Measurements from ENCODE around the gene NUTM2G. TPM values are rescaled to one million over a fixed set of nuclear protein-coding genes. Genes with fewer than 3 reads are reported as not detected.

NUTM2G gene
- polyA plus RNA-seq, 2 of the 4 experiments (the other 2 are of a cell fraction), result not detected

DNA sequence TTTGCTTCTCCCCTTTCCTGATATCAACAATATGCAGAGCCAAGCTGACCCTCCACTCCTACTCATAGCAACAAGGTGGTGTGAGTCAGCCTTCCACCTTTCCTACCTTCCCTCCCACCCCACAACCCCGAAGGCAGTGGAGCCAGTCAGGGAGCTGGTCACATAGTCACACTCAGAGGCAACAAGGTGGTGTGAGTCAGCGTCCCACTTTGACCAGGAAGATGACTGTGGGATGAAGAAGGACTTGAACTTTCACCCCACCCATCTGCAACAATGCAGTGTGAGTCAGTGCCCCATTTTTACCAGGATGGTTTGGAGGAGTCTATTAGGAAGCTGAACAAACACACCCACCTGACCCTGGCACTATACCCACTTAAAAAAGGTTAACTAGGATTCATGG lies 44.2 kb upstream of the NUTM2G start:
- Histone ChIP-seq H3K9me3 (no peaks in the 10 kb centered on the region), H3K4me2 (peak overlapping the region; percentile 33), H3K4me3 (no peak overlapping the region), H3K4me1 (peaks cover 11% of the 10 kb centered on the region; the same call in 1 of the 3 replicates), H3K27ac (no peak overlapping the region)
- FAIRE-seq (peak; percentile 61), DNase-seq (ENCODE audit: low read depth in 1 of 2, low spot score in 1 of 2) (peak; percentile 41 to 45), ATAC-seq (peak; percentile 54 to 76; a peak in 4 of 6 replicates)
- POLR2A ChIA-PET, result no interaction called here
- CTCF ChIA-PET, result interaction anchor here (0.6 to 1.4 kb wide), 4 partner anchors 10 to 846 kb away, joined by 3 to 5 read pairs (median 4); no protein-coding TSS in a partner anchor
- 10% methylated on average over 2 of the region's 2 CpGs for WGBS (ENCODE audit: missing lambda C conversion rate)
- TF ChIP-seq EHMT2 (IDR thresholded peaks at IDR 0.05; ENCODE audit: low read depth) (no peak), RNF2 (IDR thresholded peaks at IDR 0.05; ENCODE audit: borderline replicate concordance, low read depth) (no peak), FOSL2 (IDR thresholded peaks at IDR 0.05) (peak; percentile 1; the same call in 1 of the 2 replicates), FOSL2 (CRISPR knock-in tag; IDR thresholded peaks at IDR 0.05) (no peak; the same call in 1 of the 2 replicates)
- TF ChIP-seq, protein P1, sequence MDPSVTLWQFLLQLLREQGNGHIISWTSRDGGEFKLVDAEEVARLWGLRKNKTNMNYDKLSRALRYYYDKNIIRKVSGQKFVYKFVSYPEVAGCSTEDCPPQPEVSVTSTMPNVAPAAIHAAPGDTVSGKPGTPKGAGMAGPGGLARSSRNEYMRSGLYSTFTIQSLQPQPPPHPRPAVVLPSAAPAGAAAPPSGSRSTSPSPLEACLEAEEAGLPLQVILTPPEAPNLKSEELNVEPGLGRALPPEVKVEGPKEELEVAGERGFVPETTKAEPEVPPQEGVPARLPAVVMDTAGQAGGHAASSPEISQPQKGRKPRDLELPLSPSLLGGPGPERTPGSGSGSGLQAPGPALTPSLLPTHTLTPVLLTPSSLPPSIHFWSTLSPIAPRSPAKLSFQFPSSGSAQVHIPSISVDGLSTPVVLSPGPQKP (IDR thresholded peaks at IDR 0.05; ENCODE audit: low read depth, low read length), result no peak

DNA sequence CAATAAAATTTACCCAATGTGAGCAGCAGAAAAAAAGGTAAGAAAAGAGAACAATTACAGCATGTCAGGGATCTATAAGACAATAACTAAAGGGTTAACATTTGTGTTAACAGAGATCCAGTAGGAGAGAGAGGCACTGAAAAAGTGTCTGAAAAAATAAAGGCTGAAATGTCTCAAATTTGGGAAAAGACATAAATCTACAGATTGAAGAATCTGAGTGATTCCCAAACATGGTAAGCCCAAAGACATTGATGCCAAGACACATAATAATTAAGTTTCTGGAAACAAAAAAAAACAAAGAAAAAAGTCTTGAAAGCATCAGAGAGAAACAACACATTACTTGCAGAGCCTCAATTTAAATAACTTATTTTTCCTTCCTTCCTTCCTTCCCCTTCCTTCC lies 43.2 kb upstream of the NUTM2G start:
- Histone ChIP-seq H3K9me3 (no peaks in the 10 kb centered on the region), H3K27ac (no peak overlapping the region), H3K4me2 (no peak overlapping the region), H3K4me1 (peaks cover 11% of the 10 kb centered on the region; the same call in 1 of the 3 replicates), H3K4me3 (no peak overlapping the region)
- FAIRE-seq (no peak), DNase-seq (ENCODE audit: low read depth in 1 of 2, low spot score in 1 of 2) (no peak), ATAC-seq (no peak)
- ChIA-PET POLR2A (no interaction called here), CTCF (interaction anchor here (0.7 to 1.1 kb wide), 2 partner anchors 28 to 557 kb away, joined by 3 read pairs; no protein-coding TSS in a partner anchor)
- TF ChIP-seq, protein P2, sequence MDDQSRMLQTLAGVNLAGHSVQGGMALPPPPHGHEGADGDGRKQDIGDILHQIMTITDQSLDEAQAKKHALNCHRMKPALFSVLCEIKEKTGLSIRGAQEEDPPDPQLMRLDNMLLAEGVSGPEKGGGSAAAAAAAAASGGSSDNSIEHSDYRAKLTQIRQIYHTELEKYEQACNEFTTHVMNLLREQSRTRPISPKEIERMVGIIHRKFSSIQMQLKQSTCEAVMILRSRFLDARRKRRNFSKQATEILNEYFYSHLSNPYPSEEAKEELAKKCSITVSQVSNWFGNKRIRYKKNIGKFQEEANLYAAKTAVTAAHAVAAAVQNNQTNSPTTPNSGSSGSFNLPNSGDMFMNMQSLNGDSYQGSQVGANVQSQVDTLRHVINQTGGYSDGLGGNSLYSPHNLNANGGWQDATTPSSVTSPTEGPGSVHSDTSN (IDR thresholded peaks at IDR 0.05), result no peak
- TF ChIP-seq, protein P3, sequence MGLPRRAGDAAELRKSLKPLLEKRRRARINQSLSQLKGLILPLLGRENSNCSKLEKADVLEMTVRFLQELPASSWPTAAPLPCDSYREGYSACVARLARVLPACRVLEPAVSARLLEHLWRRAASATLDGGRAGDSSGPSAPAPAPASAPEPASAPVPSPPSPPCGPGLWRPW (IDR thresholded peaks at IDR 0.05), result no peak
- TF ChIP-seq, protein P4, sequence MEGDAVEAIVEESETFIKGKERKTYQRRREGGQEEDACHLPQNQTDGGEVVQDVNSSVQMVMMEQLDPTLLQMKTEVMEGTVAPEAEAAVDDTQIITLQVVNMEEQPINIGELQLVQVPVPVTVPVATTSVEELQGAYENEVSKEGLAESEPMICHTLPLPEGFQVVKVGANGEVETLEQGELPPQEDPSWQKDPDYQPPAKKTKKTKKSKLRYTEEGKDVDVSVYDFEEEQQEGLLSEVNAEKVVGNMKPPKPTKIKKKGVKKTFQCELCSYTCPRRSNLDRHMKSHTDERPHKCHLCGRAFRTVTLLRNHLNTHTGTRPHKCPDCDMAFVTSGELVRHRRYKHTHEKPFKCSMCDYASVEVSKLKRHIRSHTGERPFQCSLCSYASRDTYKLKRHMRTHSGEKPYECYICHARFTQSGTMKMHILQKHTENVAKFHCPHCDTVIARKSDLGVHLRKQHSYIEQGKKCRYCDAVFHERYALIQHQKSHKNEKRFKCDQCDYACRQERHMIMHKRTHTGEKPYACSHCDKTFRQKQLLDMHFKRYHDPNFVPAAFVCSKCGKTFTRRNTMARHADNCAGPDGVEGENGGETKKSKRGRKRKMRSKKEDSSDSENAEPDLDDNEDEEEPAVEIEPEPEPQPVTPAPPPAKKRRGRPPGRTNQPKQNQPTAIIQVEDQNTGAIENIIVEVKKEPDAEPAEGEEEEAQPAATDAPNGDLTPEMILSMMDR (IDR thresholded peaks at IDR 0.05), result no peak
- TF ChIP-seq FOSB (CRISPR knock-in tag; IDR thresholded peaks at IDR 0.05) (no peak), HDAC2 (IDR thresholded peaks at IDR 0.05) (no peak), SREBF2 (IDR thresholded peaks at IDR 0.05) (no peak), RFX5 (IDR thresholded peaks at IDR 0.05) (no peak)
- TF ChIP-seq, protein P5, sequence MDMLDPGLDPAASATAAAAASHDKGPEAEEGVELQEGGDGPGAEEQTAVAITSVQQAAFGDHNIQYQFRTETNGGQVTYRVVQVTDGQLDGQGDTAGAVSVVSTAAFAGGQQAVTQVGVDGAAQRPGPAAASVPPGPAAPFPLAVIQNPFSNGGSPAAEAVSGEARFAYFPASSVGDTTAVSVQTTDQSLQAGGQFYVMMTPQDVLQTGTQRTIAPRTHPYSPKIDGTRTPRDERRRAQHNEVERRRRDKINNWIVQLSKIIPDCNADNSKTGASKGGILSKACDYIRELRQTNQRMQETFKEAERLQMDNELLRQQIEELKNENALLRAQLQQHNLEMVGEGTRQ (IDR thresholded peaks at IDR 0.05), result no peak

DNA sequence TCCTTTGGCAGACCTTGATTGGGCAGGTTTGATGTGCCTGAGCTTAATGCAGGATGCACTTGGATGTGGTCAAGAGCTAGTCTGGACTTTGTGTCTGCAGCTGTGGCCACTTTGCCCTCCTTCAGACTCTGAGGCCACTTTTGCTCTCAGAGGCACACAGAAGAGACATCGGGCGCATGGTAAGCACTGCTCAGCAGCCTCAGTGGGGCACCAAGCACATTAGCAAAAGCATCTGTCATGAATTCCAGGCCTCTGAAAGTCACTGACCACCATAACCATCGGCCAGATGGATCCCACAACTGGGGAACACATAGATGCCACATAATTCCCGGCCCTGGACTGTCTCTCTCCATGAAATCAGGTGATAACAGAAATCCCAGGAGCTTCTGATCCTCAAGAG lies 40.1 kb upstream of the NUTM2G start:
- WGBS (ENCODE audit: missing lambda C conversion rate), result 97% methylated on average over 4 of the region's 4 CpGs
- CTCF ChIA-PET, result no interaction called here
- no peak overlapping the region for H3K4me3 ChIP-seq

DNA sequence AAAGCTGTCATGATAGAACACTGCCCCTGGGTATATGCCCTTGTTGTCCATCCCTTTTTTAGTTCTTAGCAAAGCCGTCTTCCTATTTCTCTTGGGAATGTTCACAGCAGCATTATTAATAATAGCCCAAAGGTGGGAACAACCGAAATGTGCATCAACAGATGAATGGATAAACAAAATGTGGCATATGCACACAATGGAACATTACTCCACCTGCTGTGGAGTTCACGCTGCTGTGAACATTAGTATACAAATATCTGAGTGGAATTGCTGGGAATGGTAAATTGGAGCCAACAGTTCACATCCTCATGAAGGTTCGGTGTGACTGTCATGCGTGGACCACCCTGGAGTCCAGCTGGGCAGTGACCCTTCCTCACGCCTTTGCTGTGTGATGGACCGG lies 36.5 kb upstream of the NUTM2G start:
- ChIA-PET CTCF (no interaction called here), POLR2A (no interaction called here)
- no peak overlapping the region for H3K4me2 ChIP-seq
- no peak for FAIRE-seq
- DNase-seq (ENCODE audit: low read depth in 1 of 2, low spot score in 1 of 2), result no peak
- H3K4me3 ChIP-seq, result no peak overlapping the region
- no peaks in the 10 kb centered on the region for H3K4me1 ChIP-seq
- no peak overlapping the region for H3K27ac ChIP-seq
- ATAC-seq, result no peak
- no peaks in the 10 kb centered on the region for H3K9me3 ChIP-seq
- WGBS (ENCODE audit: missing lambda C conversion rate), result 92% methylated on average over 7 of the region's 7 CpGs
- TF ChIP-seq, protein P6, sequence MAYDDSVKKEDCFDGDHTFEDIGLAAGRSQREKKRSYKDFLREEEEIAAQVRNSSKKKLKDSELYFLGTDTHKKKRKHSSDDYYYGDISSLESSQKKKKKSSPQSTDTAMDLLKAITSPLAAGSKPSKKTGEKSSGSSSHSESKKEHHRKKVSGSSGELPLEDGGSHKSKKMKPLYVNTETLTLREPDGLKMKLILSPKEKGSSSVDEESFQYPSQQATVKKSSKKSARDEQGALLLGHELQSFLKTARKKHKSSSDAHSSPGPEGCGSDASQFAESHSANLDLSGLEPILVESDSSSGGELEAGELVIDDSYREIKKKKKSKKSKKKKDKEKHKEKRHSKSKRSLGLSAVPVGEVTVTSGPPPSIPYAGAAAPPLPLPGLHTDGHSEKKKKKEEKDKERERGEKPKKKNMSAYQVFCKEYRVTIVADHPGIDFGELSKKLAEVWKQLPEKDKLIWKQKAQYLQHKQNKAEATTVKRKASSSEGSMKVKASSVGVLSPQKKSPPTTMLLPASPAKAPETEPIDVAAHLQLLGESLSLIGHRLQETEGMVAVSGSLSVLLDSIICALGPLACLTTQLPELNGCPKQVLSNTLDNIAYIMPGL (CRISPR knock-in tag; IDR thresholded peaks at IDR 0.05; ENCODE audit: borderline replicate concordance), result no peak
- TF ChIP-seq, protein P2 (IDR thresholded peaks at IDR 0.05), result no peak
- no peak for TF ChIP-seq EHMT2 (IDR thresholded peaks at IDR 0.05; ENCODE audit: low read depth)
- no peak for TF ChIP-seq GATA3 (IDR thresholded peaks at IDR 0.05; ENCODE audit: borderline replicate concordance)
- TF ChIP-seq EHF (CRISPR knock-in tag; IDR thresholded peaks at IDR 0.05), result no peak
- TF ChIP-seq ZFP36 (IDR thresholded peaks at IDR 0.05; ENCODE audit: borderline replicate concordance, partially characterized antibody), result no peak
- no peak for TF ChIP-seq MYC (IDR thresholded peaks at IDR 0.05; ENCODE audit: borderline replicate concordance, low read length)
- no peak for TF ChIP-seq TFCP2L1 (CRISPR knock-in tag; IDR thresholded peaks at IDR 0.05)
- TF ChIP-seq, protein P7, sequence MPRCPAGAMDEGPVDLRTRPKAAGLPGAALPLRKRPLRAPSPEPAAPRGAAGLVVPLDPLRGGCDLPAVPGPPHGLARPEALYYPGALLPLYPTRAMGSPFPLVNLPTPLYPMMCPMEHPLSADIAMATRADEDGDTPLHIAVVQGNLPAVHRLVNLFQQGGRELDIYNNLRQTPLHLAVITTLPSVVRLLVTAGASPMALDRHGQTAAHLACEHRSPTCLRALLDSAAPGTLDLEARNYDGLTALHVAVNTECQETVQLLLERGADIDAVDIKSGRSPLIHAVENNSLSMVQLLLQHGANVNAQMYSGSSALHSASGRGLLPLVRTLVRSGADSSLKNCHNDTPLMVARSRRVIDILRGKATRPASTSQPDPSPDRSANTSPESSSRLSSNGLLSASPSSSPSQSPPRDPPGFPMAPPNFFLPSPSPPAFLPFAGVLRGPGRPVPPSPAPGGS (IDR thresholded peaks at IDR 0.05), result no peak

More for the DNA sequence above, 40.1 kb upstream of the NUTM2G start:
- Histone ChIP-seq H3K4me2 (no peak overlapping the region), H3K9me3 (no peaks in the 10 kb centered on the region), H3K4me1 (peaks cover 11% of the 10 kb centered on the region; the same call in 1 of the 3 replicates), H3K27ac (no peak overlapping the region)
- DNase-seq (ENCODE audit: low read depth in 1 of 2, low spot score in 1 of 2), result no peak
- TF ChIP-seq CHD2 (IDR thresholded peaks at IDR 0.05; ENCODE audit: low read length, partially characterized antibody) (no peak), NR3C1 (IDR thresholded peaks at IDR 0.05) (no peak), TFCP2L1 (CRISPR knock-in tag; IDR thresholded peaks at IDR 0.05) (no peak)
- FAIRE-seq, result no peak
- ATAC-seq, result no peak
- POLR2A ChIA-PET, result no interaction called here

All from A549 (cell line).